GM18909 (cell line): ENCODE results near the gene MAIP1.

Experiments used
- ATAC-seq: cut with Tn5 transposase; IDR thresholded peaks from one replicate; pipeline ENCODE4 v1.9.1; 2021; ENCODE audit warnings: mild to moderate bottlenecking; ENCODE audit not compliant: unreplicated experiment, poor library complexity

MAIP1 gene

DNA sequence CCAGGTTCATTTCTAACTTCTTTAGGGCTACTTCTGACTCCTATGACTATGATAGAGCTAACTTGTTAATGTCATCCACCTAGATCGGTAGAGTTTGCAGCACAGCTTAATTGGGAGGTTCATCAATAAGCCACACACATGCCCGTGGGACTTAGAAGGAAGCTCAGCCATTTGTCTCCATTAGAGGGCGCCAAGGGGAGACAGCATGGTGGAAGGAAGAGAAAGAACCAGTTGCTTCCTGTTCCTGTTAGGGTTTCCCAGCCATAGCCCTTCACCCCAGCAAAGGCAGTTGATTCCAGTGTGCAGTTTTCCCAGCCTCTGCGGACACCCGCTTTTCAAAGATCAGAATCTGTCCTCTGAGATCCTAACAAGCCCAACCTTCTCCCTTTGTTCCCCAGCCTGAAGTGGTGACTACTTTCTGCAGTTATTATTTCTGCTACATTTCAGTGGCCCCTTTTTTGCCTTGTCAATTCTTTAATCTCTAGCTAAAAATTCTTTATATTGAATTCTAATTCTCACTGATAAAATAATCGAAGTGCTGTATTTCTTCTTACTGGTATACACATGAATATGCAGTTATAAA, 30.3 kb downstream of the MAIP1 start:
- ATAC-seq, result peak; percentile 72

DNA sequence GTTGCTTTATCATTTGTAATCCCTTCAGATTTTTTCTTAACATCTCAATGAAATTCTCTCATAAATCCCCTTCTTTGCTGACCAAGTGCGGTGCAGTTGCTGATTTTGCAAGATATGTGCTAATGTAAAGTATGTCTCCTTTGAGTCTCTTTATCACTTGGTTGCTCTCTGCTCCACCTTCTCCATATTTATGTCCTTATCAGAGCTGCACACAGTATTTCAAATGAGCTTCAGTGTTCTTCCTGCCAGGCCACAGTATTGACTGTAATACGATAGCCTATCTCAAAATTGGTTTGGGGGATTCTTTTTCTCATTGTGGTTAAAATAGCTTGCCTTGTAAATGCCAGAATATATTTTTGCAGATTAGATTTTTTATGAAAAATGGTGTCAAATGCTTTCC, 32.2 kb downstream of the MAIP1 start:
- ATAC-seq, result no peak

- ATAC-seq, result no peak
These were observed 32.8 kb downstream of the MAIP1 start for GRCh38 chr2:199988151-199988550.

DNA sequence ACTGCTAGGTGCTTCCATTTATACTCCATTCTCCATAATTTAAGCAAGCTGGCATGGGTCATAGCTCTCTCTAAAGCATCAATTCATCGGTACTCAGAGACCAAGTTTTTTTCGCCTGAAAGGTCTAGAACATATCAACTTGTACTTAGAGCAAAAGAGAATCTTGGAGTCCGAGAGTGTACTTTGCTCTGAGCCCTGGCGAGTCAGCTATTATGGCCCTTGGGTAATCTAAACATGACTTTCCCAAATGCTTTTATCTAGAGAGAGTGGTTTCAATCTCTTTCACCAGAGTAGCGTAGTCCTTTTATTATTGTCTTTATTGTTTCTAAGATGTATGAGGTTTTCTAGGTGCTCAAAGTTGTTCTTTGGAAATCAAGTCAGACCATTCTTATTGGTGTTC, 34.4 kb downstream of the MAIP1 start:
- ATAC-seq, result no peak

- no peak for ATAC-seq
These were observed 36.3 kb downstream of the MAIP1 start for GRCh38 chr2:199991691-199992090.

DNA sequence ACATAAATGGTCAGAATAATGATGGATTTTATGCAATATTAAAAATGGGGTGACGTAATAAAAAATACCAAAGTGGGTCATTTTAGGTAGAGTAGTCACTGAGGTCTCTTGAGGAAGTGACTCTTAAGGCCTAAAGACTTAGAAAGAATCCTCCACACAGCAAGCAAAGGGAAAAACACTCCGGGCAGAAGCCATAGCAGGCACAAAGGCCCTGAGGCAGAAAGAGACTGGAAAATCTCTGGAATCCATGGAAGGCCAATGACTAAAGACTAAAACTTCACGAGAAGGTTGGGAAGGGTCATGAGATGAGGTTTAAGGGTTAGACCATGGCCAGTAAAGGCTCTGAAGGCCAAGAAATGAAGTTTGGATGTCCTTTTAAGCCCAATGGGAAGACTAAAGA, 36.9 kb downstream of the MAIP1 start:
- ATAC-seq, result no peak

DNA sequence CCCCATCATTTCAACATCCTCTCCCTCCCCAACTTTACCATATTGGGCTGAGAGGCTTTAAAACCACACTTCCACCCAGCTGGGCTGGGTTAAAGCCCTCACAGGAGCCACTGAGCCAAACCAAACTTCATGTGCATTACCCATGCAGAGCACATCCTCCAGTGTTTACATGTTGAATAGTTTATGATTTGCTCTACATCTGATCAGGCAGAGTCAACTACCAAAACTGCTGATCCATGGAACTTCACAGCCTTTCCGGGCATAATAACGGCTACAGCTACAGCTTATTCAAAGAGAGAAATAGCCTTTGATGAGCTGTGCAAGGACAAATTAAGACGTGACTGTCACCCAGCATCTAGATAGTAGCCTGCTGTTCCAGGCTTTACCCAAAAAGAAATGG, 39.0 kb downstream of the MAIP1 start:
- no peak for ATAC-seq

DNA sequence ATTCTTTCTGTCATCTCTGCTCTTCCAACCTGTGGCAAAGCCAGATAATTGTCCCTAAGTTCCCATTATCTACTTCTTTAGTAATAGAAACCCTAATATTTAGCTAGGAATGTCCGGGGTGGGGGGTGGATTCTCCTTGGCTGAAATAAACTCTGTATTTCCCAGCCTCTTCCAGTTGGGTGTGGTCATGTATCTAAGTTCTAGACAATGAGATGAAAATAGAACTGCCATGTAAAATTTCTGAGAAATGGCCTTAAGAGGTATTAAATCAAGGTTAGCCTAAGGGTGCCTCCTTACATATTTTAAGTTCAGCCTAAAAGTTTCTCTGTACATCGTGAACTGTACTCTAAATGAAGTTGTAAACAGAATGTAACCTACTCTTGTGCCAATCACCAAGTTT, 39.5 kb downstream of the MAIP1 start:
- no peak for ATAC-seq

- ATAC-seq, result no peak
These were observed 41.9 kb downstream of the MAIP1 start for GRCh38 chr2:199997296-199997695.

- ATAC-seq, result no peak
These were observed 43.8 kb downstream of the MAIP1 start for GRCh38 chr2:199999166-199999565.

DNA sequence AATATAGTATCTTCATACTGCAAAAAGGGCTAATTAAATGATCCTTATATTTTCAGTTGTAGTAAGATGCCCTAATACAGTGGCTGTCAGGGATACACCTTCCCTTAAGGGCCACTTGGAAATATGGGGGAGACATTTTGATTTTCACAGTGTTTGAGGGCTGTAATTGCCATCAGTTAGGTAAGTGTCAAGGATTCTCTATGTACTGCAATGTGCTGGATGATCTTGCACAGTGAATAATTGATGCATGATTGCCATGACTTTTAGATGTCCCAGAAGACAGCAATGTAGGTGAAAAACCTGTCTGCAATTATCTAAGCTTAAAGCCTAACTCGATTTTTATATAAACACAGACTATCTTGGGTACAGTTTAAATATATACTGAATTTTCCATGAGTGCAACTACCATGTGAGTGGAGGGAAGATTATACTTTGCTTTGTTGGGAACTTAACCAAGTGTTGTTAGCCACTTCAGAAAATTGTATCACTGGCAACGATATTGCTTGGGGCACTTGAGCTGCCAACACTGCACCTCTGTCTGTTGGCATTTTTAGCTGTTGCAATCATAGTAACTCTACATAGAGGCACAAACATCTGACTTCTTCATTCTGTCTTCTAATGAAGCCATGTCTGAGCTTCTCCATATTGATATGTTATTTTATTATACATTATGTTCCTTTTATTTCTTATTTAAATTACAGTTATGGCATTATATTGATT, 45.2 kb downstream of the MAIP1 start:
- ATAC-seq, result no peak

DNA sequence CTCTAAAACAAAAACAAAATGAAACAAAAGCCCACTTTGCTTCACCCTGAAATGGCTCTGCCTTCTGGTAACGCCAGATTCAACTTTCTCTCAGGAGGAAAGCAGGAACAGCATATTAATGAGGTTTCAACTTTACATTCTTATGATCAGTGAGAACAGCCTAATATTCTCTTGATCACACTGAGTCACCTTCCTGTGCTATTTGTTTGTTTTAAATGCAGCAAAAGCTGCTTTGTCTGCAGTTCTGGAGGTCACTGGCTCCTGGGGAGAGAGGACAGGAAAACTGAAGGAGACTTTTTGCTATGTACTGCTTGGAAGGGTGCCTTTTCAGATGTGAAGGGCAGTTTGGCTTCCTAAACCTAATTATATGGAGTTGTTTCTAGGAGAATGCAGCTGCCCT, 48.1 kb downstream of the MAIP1 start:
- no peak for ATAC-seq

- ATAC-seq, result no peak
These were observed 50.3 kb downstream of the MAIP1 start for GRCh38 chr2:200005675-200006074.

DNA sequence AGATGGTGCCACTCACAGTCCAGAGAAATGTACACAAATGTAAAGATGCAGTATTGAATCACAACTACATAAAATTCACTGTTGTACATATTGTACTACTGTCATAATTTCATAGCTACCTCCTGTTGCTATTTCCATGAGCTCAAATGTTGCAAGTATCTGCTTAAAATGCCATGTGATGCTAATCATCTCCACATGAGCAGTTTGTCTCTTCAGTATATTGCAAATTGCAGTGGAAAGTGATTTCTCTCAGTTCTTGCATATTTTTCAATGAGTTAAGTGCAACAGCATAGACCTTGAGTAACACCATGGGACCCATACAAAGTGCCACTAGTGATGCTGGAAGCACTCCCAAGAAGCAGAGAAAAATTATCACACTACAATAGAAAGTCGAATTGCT, 51.9 kb downstream of the MAIP1 start:
- no peak for ATAC-seq

- no peak for ATAC-seq
These were observed 57.0 kb downstream of the MAIP1 start for GRCh38 chr2:200012401-200012800.
